RWPE2 (cell line): ENCODE results near the gene ACE.

Experiments
- ATAC-seq: fragments of 200-7000 bp; cut with Tn5 transposase; 3 replicates; pipeline ENCODE4 v1.9.1; 2021; ENCODE audit warnings: low read depth
- DNase-seq: peaks from one replicate; pipeline ENCODE4 v3.0.0-alpha.2; 2020; ENCODE audit warnings: low spot score
- H3K27ac ChIP-seq: fragments of 450-650 bp; 2 replicates; pipeline ENCODE4 v1.5.1; 2017; ENCODE audit warnings: mild to moderate bottlenecking; ENCODE audit not compliant: poor library complexity, severe bottlenecking
- H3K27me3 ChIP-seq: fragments of 250-450 bp; sonication (Bioruptor Pico); 2 replicates; pipeline ENCODE4 v1.5.1; 2021; ENCODE audit warnings: mild to moderate bottlenecking, moderate library complexity; ENCODE audit not compliant: insufficient read depth, poor library complexity, severe bottlenecking
- H3K36me3 ChIP-seq: fragments of 250-450 bp; sonication (Bioruptor Pico); 2 replicates; pipeline ENCODE4 v1.5.1; 2020; ENCODE audit warnings: low read depth, mild to moderate bottlenecking, moderate library complexity
- H3K4me1 ChIP-seq: fragments of 250-450 bp; sonication (Bioruptor Pico); 2 replicates; pipeline ENCODE4 v1.5.1; 2021; ENCODE audit warnings: mild to moderate bottlenecking, moderate library complexity; ENCODE audit not compliant: insufficient read depth, poor library complexity, severe bottlenecking
- H3K4me3 ChIP-seq: fragments of 250-450 bp; sonication (Bioruptor Pico); 2 replicates; pipeline ENCODE4 v1.5.1; 2021; ENCODE audit warnings: mild to moderate bottlenecking, moderate library complexity; ENCODE audit not compliant: severe bottlenecking
- H3K9me3 ChIP-seq: fragments of 250-450 bp; sonication (Bioruptor Pico); 2 replicates; pipeline ENCODE4 v1.5.1; 2021; ENCODE audit warnings: mild to moderate bottlenecking, moderate library complexity; ENCODE audit not compliant: severe bottlenecking
- TF ChIP-seq, protein P1 (sequence below): fragments of 450-650 bp; IDR thresholded peaks from one replicate; pipeline ENCODE4 v1.5.1; 2017; ENCODE audit warnings: mild to moderate bottlenecking, moderate library complexity; ENCODE audit not compliant: poor library complexity, severe bottlenecking

The ACE gene

DNA sequence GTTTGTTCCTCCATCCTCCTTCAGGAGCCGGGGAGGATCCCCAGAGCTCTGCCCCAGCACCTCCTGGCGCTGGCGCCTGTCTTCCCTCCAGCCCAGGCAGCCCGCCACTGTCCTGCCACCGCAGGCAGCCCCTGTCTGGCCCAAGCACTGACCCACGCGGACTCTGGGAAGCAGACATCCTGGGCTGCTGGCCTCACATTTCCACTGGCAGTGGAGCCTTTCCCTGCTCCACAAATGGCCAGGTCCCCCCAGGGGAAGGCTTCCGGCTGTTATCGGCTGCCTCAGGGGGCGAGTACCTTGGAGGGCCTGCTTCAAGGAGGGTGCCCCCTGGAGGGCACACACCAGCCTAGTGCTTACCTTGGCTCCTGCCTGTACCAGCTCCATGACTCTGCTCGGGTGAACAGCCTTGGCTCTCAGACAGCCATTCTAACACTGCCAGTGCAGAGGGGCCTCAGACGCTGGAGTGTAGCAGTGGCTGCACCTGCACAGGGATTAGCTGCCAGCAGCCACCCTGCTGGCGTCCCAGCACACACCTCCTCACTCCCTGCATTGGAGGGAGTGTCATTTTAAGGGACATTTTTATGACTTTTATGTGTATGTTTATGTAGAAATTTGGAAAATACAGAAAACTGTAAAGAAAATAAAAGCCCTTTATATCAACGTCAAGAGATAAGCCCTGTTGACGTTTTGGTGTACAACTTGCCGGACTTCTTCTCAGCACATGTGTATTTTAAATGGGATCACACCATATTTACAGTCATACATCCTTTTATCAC, 21.0 kb downstream of the ACE start:
- H3K9me3 ChIP-seq: no peaks in the 10 kb centered on the region
- no peak overlapping the region for H3K27ac ChIP-seq
- TF ChIP-seq, protein P1, sequence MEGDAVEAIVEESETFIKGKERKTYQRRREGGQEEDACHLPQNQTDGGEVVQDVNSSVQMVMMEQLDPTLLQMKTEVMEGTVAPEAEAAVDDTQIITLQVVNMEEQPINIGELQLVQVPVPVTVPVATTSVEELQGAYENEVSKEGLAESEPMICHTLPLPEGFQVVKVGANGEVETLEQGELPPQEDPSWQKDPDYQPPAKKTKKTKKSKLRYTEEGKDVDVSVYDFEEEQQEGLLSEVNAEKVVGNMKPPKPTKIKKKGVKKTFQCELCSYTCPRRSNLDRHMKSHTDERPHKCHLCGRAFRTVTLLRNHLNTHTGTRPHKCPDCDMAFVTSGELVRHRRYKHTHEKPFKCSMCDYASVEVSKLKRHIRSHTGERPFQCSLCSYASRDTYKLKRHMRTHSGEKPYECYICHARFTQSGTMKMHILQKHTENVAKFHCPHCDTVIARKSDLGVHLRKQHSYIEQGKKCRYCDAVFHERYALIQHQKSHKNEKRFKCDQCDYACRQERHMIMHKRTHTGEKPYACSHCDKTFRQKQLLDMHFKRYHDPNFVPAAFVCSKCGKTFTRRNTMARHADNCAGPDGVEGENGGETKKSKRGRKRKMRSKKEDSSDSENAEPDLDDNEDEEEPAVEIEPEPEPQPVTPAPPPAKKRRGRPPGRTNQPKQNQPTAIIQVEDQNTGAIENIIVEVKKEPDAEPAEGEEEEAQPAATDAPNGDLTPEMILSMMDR: peak; percentile 21
- H3K27me3 ChIP-seq: peaks cover 14% of the 10 kb centered on the region
- H3K4me1 ChIP-seq: no peaks in the 10 kb centered on the region
- no peaks in the 10 kb centered on the region for H3K36me3 ChIP-seq
- H3K4me3 ChIP-seq: no peak overlapping the region
- ATAC-seq (peak; percentile 52), DNase-seq (no peak)

DNA sequence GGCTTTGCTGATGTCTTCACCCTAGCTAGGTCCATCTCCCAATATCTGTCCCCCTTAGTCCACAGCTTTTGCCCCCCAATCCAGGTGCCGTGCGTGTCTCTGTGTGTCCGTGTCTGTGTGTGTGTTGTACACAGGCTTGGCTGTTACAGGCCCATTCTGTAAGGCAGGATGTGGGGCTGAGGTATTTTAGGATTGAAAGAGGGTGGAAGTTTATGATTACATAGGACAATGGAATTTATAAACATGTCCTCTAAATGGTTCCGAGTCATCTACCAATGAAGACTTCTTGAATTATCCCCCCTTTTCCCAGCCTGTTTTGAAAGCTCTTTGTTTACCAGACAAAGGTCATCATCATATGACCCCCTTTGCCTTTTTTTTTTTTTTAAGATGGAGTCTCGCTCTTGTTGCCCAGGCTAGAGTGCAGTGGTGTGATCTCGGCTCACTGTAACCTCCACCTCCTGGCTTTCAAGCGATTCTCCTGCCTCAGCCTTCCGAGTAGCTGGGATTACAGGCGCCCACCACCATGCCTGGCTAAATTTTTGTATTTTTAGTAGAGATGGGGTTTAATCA, 21.9 kb downstream of the ACE start:
- no peak overlapping the region for H3K27ac ChIP-seq
- TF ChIP-seq, protein P1: no peak
- no peaks in the 10 kb centered on the region for H3K4me1 ChIP-seq
- DNase-seq (no peak), ATAC-seq (no peak)
- no peak overlapping the region for H3K4me3 ChIP-seq
- no peaks in the 10 kb centered on the region for H3K9me3 ChIP-seq
- no peaks in the 10 kb centered on the region for H3K36me3 ChIP-seq
- peaks cover 20% of the 10 kb centered on the region for H3K27me3 ChIP-seq

DNA sequence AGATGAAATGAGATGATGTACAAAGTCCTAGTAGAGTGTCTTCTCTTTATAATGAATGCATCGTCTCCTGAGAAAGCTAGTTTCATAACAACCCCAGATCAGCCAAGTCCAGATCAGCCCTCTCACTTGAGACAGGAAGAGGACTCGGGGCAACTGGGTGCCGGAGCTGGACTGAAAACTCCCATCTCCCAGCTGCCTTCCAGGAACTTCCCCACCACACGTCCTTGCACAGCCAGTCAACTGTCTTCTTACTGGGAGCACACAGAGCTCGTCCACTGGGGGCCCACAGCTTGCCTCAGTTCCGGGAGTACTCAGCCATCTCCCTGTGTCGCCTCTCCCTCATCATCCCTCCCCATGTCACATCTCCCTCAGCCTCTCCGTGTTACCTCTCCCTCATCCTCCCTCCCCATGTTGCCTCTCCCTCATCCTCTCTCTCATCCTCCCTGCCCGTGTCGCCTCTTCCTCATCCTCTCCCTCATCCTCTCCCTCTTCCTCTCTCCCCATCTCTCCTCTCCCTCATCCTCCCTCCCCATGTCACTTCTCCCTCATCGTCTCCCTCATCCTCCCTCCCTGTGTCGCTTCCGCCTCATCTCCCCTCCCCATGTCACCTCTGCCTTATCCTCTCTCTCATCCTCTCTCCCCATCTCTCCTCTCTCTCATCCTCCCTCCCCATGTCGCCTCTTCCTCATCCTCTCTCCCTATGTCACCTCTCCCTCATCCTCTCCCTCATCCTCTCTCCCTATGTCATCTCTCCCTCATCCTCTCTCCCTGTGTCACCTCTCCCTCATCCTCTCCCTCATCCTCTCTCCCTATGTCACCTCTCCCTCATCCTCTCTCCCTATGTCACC, 23.9 kb downstream of the ACE start:
- Histone ChIP-seq H3K4me1 (no peaks in the 10 kb centered on the region), H3K27ac (no peak overlapping the region), H3K27me3 (peaks cover 32% of the 10 kb centered on the region), H3K4me3 (no peak overlapping the region), H3K9me3 (no peaks in the 10 kb centered on the region), H3K36me3 (no peaks in the 10 kb centered on the region)
- TF ChIP-seq, protein P1: no peak
- DNase-seq (no peak), ATAC-seq (no peak)

DNA sequence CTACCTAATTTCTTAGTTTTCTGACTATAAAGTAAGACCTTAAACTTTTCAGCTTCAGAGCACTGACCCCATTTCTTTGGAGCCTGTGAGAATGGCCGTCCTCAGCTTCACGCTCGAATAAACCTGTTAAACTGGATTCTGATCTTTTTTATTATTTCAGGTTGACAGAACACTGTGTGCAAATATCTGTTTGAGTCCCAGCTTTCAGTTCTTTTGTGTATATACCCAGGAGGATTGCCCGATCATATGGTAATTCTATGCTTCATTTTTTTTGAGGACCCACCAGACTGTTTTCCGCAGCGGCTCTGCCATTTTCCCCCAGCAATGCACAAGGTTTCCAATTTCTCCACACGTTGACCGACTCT, 26.5 kb downstream of the ACE start:
- H3K4me3 ChIP-seq: no peak overlapping the region
- no peaks in the 10 kb centered on the region for H3K9me3 ChIP-seq
- TF ChIP-seq, protein P1: no peak
- H3K4me1 ChIP-seq: no peaks in the 10 kb centered on the region
- ATAC-seq: no peak
- no peak overlapping the region for H3K27ac ChIP-seq
- no peaks in the 10 kb centered on the region for H3K36me3 ChIP-seq
- no peak for DNase-seq
- peaks cover 32% of the 10 kb centered on the region for H3K27me3 ChIP-seq
